K562 (cell line): ENCODE results near the gene NEU3. TPM values are rescaled to one million over a fixed set of nuclear protein-coding genes. Genes with fewer than 3 reads are reported as not detected.

Experiments used
- EP300 ChIP-seq: IDR thresholded peaks from 2 replicates; pipeline ENCODE4 v1.6.1; 2012; ENCODE audit warnings: low read length, improper control_type of control experiment
- ERF ChIP-seq: fragments of 450-650 bp; formaldehyde crosslinking; IDR thresholded peaks from 2 replicates; pipeline ENCODE4 v1.4.0; 2020; ENCODE audit warnings: mild to moderate bottlenecking, mixed read lengths
- ETV1 ChIP-seq: fragments of 450-650 bp; conservative IDR thresholded peaks from 2 replicates; pipeline ENCODE4 v1.6.1; 2016; ENCODE audit warnings: missing genetic modification characterization, control low read depth, low read depth, missing compliant biosample characterization
- HDAC2 ChIP-seq: fragments of 450-650 bp; IDR thresholded peaks from 2 replicates; pipeline ENCODE4 v1.6.1; 2016; ENCODE audit warnings: mild to moderate bottlenecking
- KAT7 ChIP-seq: sonication (generic); formaldehyde crosslinking; IDR thresholded peaks from 2 replicates; pipeline ENCODE4 v1.8.0; 2022; ENCODE audit warnings: missing genetic modification reagents, mild to moderate bottlenecking, borderline replicate concordance
- MYC ChIP-seq, 2 experiments: fragments of 250-450 bp in 1 of 2; sonication (Bioruptor Pico) in 1 of 2; IDR thresholded peaks; 2 replicates each; pipeline versions ENCODE4 v1.5.1 to v1.6.1; 2012 to 2021; ENCODE audit warnings: low read depth in 2 of 2, borderline replicate concordance in 1 of 2, improper control_type of control experiment in 1 of 2, low read length in 1 of 2, mild to moderate bottlenecking in 1 of 2, moderate library complexity in 1 of 2
- PHF8 ChIP-seq: fragments of 200-600 bp; sonication (generic); IDR thresholded peaks from 2 replicates; pipeline ENCODE4 v1.6.1; 2012; ENCODE audit warnings: mixed run types, mild to moderate bottlenecking, inconsistent platforms, low read length, moderate library complexity, borderline replicate concordance
- SMARCA5 ChIP-seq: fragments of 450-650 bp; IDR thresholded peaks from 2 replicates; pipeline ENCODE4 v1.6.1; 2016
- SMARCE1 ChIP-seq: fragments of 450-650 bp; IDR thresholded peaks from 2 replicates; pipeline ENCODE4 v1.7.1; 2016; ENCODE audit warnings: mild to moderate bottlenecking
- SRSF9 ChIP-seq: fragments of 200-400 bp; formaldehyde crosslinking; IDR thresholded peaks from 2 replicates; pipeline ENCODE4 v1.6.1; 2017; ENCODE audit warnings: low read depth, low read length, borderline replicate concordance
- STAG1 ChIP-seq: sonication (generic); formaldehyde crosslinking; IDR thresholded peaks from 2 replicates; pipeline ENCODE4 v1.5.0; 2020; ENCODE audit warnings: missing genetic modification reagents, borderline replicate concordance
- XRCC3 ChIP-seq: fragments of 450-650 bp; IDR thresholded peaks from 2 replicates; pipeline ENCODE4 v1.6.1; 2017; ENCODE audit warnings: mild to moderate bottlenecking, moderate library complexity
- ZKSCAN3 ChIP-seq: fragments of 250-450 bp; sonication (Bioruptor Pico); IDR thresholded peaks from 2 replicates; pipeline ENCODE4 v1.4.0; 2020
- polyA plus RNA-seq, 8 experiments: library from polyadenylated mRNA; depleted of rRNA in 4 of 8; stranded (reverse) in 5 of 8; unstranded in 3 of 8; fragments of >200 nt; fragmentation: Nextera tagmentation in 2 of 8; fragmentation: Illumina TruSeq in 1 of 8; extraction: Ambion mirVana in 2 of 8; extraction: Trizol in 1 of 8; gene quantifications; 2 replicates each; pipeline versions ENCODE4 v1.2.1 to v1.2.3, GENCODE V29; 2011 to 2014; ENCODE audit warnings: inconsistent platforms in 1 of 8, missing spikeins in 1 of 8
- total RNA-seq, 7 experiments: library from RNA; depleted of rRNA in 6 of 7; stranded (reverse); fragments of >200 nt in 6 of 7; fragmentation: Illumina TruSeq in 2 of 7; extraction: Trizol in 2 of 7; gene quantifications; 2 replicates each; pipeline versions ENCODE4 v1.2.1 to v1.2.3, GENCODE V29; 2011 to 2021; ENCODE audit warnings: low replicate concordance in 1 of 7
- TF ChIP-seq, protein P1 (sequence below): sonication (generic); formaldehyde crosslinking; IDR thresholded peaks from 2 replicates; pipeline ENCODE4 v1.8.0; 2023; ENCODE audit warnings: mild to moderate bottlenecking, missing genetic modification reagents
- TF ChIP-seq, protein P2 (sequence below), 2 experiments: fragments of 450-650 bp in 1 of 2; sonication (generic) in 1 of 2; formaldehyde crosslinking in 1 of 2; IDR thresholded peaks; 2 replicates each; pipeline versions ENCODE4 v1.7.1 to v1.9.0; 2016 to 2022; ENCODE audit warnings: inconsistent platforms in 1 of 2, mild to moderate bottlenecking in 1 of 2, missing genetic modification reagents in 1 of 2

The NEU3 gene
- total and polyA plus RNA-seq, 9 of the 15 experiments (the other 6 are each of a cell fraction or from before 2014, with no cell fraction given), result 6.2 to 41.3 (median 31.1) TPM

- TF ChIP-seq KAT7 (no peak), XRCC3 (no peak), ZKSCAN3 (CRISPR knock-in tag) (no peak), STAG1 (CRISPR knock-in tag) (no peak), PHF8 (peak; percentile 62; the same call in 1 of the 2 replicates), HDAC2 (no peak), MYC (IDR thresholded peaks at IDR 0.05; ENCODE audit: low read depth, low read length) (peak; percentile 72), MYC (CRISPR knock-in tag; IDR thresholded peaks at IDR 0.05; ENCODE audit: borderline replicate concordance, low read depth) (no peak), SMARCE1 (no peak), EP300 (no peak; the same call in 1 of the 2 replicates), SRSF9 (no peak), ETV1 (peak; percentile 44; the same call in 1 of the 2 replicates), ERF (no peak), SMARCA5 (no peak)
- TF ChIP-seq, protein P1, sequence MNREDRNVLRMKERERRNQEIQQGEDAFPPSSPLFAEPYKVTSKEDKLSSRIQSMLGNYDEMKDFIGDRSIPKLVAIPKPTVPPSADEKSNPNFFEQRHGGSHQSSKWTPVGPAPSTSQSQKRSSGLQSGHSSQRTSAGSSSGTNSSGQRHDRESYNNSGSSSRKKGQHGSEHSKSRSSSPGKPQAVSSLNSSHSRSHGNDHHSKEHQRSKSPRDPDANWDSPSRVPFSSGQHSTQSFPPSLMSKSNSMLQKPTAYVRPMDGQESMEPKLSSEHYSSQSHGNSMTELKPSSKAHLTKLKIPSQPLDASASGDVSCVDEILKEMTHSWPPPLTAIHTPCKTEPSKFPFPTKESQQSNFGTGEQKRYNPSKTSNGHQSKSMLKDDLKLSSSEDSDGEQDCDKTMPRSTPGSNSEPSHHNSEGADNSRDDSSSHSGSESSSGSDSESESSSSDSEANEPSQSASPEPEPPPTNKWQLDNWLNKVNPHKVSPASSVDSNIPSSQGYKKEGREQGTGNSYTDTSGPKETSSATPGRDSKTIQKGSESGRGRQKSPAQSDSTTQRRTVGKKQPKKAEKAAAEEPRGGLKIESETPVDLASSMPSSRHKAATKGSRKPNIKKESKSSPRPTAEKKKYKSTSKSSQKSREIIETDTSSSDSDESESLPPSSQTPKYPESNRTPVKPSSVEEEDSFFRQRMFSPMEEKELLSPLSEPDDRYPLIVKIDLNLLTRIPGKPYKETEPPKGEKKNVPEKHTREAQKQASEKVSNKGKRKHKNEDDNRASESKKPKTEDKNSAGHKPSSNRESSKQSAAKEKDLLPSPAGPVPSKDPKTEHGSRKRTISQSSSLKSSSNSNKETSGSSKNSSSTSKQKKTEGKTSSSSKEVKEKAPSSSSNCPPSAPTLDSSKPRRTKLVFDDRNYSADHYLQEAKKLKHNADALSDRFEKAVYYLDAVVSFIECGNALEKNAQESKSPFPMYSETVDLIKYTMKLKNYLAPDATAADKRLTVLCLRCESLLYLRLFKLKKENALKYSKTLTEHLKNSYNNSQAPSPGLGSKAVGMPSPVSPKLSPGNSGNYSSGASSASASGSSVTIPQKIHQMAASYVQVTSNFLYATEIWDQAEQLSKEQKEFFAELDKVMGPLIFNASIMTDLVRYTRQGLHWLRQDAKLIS (CRISPR knock-in tag), result no peak
- TF ChIP-seq, protein P2, sequence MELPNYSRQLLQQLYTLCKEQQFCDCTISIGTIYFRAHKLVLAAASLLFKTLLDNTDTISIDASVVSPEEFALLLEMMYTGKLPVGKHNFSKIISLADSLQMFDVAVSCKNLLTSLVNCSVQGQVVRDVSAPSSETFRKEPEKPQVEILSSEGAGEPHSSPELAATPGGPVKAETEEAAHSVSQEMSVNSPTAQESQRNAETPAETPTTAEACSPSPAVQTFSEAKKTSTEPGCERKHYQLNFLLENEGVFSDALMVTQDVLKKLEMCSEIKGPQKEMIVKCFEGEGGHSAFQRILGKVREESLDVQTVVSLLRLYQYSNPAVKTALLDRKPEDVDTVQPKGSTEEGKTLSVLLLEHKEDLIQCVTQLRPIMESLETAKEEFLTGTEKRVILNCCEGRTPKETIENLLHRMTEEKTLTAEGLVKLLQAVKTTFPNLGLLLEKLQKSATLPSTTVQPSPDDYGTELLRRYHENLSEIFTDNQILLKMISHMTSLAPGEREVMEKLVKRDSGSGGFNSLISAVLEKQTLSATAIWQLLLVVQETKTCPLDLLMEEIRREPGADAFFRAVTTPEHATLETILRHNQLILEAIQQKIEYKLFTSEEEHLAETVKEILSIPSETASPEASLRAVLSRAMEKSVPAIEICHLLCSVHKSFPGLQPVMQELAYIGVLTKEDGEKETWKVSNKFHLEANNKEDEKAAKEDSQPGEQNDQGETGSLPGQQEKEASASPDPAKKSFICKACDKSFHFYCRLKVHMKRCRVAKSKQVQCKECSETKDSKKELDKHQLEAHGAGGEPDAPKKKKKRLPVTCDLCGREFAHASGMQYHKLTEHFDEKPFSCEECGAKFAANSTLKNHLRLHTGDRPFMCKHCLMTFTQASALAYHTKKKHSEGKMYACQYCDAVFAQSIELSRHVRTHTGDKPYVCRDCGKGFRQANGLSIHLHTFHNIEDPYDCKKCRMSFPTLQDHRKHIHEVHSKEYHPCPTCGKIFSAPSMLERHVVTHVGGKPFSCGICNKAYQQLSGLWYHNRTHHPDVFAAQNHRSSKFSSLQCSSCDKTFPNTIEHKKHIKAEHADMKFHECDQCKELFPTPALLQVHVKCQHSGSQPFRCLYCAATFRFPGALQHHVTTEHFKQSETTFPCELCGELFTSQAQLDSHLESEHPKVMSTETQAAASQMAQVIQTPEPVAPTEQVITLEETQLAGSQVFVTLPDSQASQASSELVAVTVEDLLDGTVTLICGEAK (IDR thresholded peaks at IDR 0.05), result peak; percentile 82
- TF ChIP-seq, protein P2 (CRISPR knock-in tag; IDR thresholded peaks at IDR 0.05), result no peak
Observed at GRCh38 chr11:74988541-74989259, at the start of gene NEU3 (continued).
